Nephron (organoid): ENCODE results near the gene DACH1.

Experiments
- H3K27ac Mint-ChIP-seq, 3 experiments: 2 replicates each; pipeline ENCODE4 v1.8.0; 2020; ENCODE audit warnings: mixed read lengths in 3 of 3, mild to moderate bottlenecking in 2 of 3, moderate library complexity in 1 of 3
- H3K27me3 Mint-ChIP-seq: 2 replicates; pipeline ENCODE4 v1.8.0; 2021; ENCODE audit warnings: low read depth, mild to moderate bottlenecking, moderate library complexity, mixed read lengths
- H3K36me3 Mint-ChIP-seq: 2 replicates; pipeline ENCODE4 v1.8.0; 2020; ENCODE audit warnings: low read depth, mixed read lengths
- H3K4me1 Mint-ChIP-seq: 2 replicates; pipeline ENCODE4 v1.8.0; 2020; ENCODE audit warnings: mixed read lengths
- H3K4me3 Mint-ChIP-seq, 3 experiments: 2 replicates each; pipeline ENCODE4 v1.8.0; 2020; ENCODE audit warnings: mild to moderate bottlenecking in 3 of 3, mixed read lengths in 3 of 3, moderate library complexity in 2 of 3
- H3K9me3 Mint-ChIP-seq: 2 replicates; pipeline ENCODE4 v1.8.0; 2020; ENCODE audit warnings: mixed read lengths
- TF ChIP-seq, protein P1 (sequence below), 3 experiments: fragments of 200-600 bp; sonication (generic); IDR thresholded peaks; one replicate each; pipeline ENCODE4 v1.5.0; 2021; ENCODE audit warnings: antibody characterized with exemption in 3 of 3; ENCODE audit not compliant: unreplicated experiment in 3 of 3

The DACH1 gene

DNA sequence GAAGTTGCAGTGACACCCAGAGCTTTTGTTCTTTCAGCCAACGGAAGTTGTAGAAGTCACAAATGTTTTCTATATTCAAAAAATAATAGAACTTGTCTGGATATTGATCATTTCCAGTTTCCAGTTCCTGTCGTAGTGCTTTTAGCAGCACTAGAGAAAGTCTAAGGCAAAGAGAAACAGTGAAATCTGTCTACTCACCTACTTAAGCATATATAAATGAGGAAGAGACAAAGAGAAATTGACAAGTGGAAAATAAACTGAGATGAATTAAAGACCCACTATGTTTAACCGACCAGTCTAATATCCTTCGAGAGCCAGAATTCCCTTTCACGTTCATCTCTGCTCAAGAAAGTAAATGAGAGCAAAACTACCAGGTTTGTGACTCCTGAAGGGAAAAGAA lies 36.7 kb downstream of the DACH1 start:
- Mint-ChIP-seq H3K27ac (peak overlapping the region; percentile 13 to 83 (median 16)), H3K36me3 (peaks cover 20% of the 10 kb centered on the region), H3K27me3 (no peaks in the 10 kb centered on the region), H3K4me3 (no peak overlapping the region), H3K4me1 (peaks cover 35% of the 10 kb centered on the region), H3K9me3 (no peaks in the 10 kb centered on the region)
- TF ChIP-seq, protein P1, sequence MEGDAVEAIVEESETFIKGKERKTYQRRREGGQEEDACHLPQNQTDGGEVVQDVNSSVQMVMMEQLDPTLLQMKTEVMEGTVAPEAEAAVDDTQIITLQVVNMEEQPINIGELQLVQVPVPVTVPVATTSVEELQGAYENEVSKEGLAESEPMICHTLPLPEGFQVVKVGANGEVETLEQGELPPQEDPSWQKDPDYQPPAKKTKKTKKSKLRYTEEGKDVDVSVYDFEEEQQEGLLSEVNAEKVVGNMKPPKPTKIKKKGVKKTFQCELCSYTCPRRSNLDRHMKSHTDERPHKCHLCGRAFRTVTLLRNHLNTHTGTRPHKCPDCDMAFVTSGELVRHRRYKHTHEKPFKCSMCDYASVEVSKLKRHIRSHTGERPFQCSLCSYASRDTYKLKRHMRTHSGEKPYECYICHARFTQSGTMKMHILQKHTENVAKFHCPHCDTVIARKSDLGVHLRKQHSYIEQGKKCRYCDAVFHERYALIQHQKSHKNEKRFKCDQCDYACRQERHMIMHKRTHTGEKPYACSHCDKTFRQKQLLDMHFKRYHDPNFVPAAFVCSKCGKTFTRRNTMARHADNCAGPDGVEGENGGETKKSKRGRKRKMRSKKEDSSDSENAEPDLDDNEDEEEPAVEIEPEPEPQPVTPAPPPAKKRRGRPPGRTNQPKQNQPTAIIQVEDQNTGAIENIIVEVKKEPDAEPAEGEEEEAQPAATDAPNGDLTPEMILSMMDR (IDR thresholded peaks at IDR 0.05; ENCODE audit: unreplicated experiment in 3 of 3), result no peak

DNA sequence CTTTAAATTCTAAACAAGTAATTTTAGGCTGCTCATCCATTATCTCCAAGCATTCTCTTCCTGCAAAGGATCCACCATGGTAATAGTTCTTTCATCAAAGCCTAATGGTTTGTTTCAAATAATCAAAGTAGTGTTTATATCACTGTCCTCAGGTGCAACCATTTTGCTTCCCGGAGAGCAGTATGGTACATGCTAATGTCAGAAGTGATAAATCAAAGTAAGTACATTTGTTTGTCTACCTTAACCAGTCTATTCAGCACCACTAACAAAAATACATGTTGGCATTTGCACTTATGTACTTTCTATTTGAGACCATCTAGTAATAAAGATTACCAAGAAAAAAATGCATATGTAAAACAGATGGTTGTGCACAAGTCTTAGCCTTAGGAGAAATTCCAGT lies 37.5 kb downstream of the DACH1 start:
- Mint-ChIP-seq H3K27me3 (no peaks in the 10 kb centered on the region), H3K4me3 (no peak overlapping the region), H3K27ac (peak overlapping the region in 2 of 3 experiments; percentile 10 to 67), H3K4me1 (peaks cover 29% of the 10 kb centered on the region), H3K9me3 (no peaks in the 10 kb centered on the region), H3K36me3 (peaks cover 17% of the 10 kb centered on the region)
- TF ChIP-seq, protein P1 (IDR thresholded peaks at IDR 0.05; ENCODE audit: unreplicated experiment in 3 of 3), result no peak

DNA sequence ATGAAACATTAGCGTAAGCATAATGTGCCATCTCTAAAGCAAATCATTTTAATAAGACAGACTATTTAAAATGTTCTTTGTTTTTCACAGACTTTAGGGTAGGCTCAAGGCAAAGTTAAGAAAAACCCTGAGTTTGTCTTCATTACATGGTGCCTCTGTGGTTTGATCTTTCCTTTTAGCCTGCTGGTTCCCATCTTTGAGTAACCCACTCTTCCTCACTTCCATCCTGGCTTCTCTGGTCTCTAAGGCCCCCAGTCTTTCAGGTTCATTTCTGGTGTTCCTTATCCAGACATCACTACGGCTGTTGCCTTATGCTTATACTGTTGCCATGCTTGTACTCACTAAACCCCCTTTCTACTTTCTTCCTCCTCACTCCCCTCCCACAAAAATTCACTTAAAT lies 38.4 kb downstream of the DACH1 start:
- Mint-ChIP-seq H3K9me3 (no peaks in the 10 kb centered on the region), H3K4me1 (peaks cover 28% of the 10 kb centered on the region), H3K4me3 (peak overlapping the region in 1 of 3 experiments; percentile 2), H3K36me3 (peaks cover 17% of the 10 kb centered on the region), H3K27me3 (no peaks in the 10 kb centered on the region), H3K27ac (peak overlapping the region; percentile 21 to 83 (median 72))
- TF ChIP-seq, protein P1 (IDR thresholded peaks at IDR 0.05; ENCODE audit: unreplicated experiment in 3 of 3), result no peak

DNA sequence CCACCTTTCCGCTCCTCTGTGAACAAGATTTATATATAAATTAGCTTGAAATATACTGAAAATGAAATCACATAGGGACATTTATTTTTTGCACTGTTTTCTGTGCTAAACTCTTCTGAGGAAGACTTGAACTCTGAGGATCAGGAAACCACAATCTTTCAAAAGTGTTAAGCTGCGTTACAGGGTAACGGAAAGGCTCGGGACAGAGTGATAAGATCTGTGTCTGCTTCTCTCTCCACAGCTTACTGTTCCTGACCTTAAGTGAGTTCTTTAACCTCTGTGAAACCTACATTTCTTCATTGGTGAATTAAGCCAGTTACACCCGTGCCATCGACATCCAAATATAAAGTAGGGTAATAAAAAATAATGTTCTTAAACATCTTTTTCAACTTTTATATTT lies 38.9 kb downstream of the DACH1 start:
- peaks cover 17% of the 10 kb centered on the region for H3K36me3 Mint-ChIP-seq
- H3K27ac Mint-ChIP-seq, result peak overlapping the region in 1 of 3 experiments; percentile 83
- H3K4me1 Mint-ChIP-seq, result peaks cover 28% of the 10 kb centered on the region
- H3K27me3 Mint-ChIP-seq, result no peaks in the 10 kb centered on the region
- H3K9me3 Mint-ChIP-seq, result no peaks in the 10 kb centered on the region
- TF ChIP-seq, protein P1 (IDR thresholded peaks at IDR 0.05; ENCODE audit: unreplicated experiment in 3 of 3), result no peak
- H3K4me3 Mint-ChIP-seq, result no peak overlapping the region

DNA sequence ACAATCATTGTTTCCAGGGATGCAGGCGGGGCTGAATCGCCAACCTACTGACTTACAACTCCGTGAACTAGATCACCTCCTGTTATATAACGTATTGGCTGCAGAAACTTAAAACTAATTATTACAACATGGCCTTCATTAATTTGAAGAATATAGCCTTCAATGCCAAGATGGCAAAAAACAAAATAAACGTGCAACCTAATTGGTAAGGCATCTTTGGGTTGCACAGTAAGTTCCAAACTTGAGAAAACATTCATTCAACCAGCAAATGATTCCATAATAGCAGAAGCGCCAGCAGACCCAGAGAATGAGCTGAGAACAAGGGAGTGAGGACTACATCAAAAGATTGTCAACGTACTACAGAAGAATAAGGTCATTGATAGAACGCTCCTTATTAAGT lies 39.8 kb downstream of the DACH1 start:
- Mint-ChIP-seq H3K27me3 (no peaks in the 10 kb centered on the region), H3K27ac (peak overlapping the region in 2 of 3 experiments; percentile 23 to 48)

DNA sequence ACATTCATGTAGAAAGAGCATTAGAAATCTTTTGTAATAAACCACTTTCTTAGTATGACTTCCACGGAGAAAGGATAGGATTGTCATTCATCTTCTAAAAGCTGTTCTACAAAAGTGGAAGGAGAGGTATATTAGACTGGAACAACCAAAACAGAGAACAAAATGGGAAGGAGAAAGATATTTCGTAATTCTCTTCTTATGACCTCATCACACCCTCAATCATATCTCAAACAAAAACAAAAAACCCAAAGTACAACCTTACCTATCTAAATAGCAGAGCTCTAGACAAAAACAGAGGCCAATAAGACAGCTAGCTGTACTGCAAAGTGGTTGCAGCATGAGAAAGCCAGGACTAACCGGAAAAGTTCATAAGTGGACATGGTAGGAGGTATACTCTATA lies 46.3 kb downstream of the DACH1 start:
- no peaks in the 10 kb centered on the region for H3K9me3 Mint-ChIP-seq
- no peak overlapping the region for H3K4me3 Mint-ChIP-seq
- H3K4me1 Mint-ChIP-seq, result no peaks in the 10 kb centered on the region
- H3K36me3 Mint-ChIP-seq, result peaks cover 47% of the 10 kb centered on the region
- H3K27me3 Mint-ChIP-seq, result no peaks in the 10 kb centered on the region
- H3K27ac Mint-ChIP-seq, result no peak overlapping the region
- TF ChIP-seq, protein P1 (IDR thresholded peaks at IDR 0.05; ENCODE audit: unreplicated experiment in 3 of 3), result no peak

More for the DNA sequence above, 39.8 kb downstream of the DACH1 start:
- Mint-ChIP-seq H3K9me3 (no peaks in the 10 kb centered on the region), H3K36me3 (peaks cover 17% of the 10 kb centered on the region), H3K4me1 (peaks cover 28% of the 10 kb centered on the region), H3K4me3 (no peak overlapping the region)
- TF ChIP-seq, protein P1 (IDR thresholded peaks at IDR 0.05; ENCODE audit: unreplicated experiment in 3 of 3), result no peak
